Measurements from ENCODE around the gene SPATS2L. TPM values are rescaled to one million over a fixed set of nuclear protein-coding genes. Genes with fewer than 3 reads are reported as not detected.
"Not testable (repeated sequence)": the region's sequence is repeated elsewhere in the genome, so short reads cannot be mapped to it uniquely, and the experiment has no call there.

Gene SPATS2L
- total RNA-seq, 2 donors from 2014 or later: 77.4 to 88.7 TPM

- no peaks in the 10 kb centered on the region for H3K27me3 ChIP-seq (replicated peaks; ENCODE audit: insufficient read depth)
- DNase-seq (ENCODE audit: low spot score): no peak
- H3K4me1 ChIP-seq (replicated peaks): no peaks in the 10 kb centered on the region
- no peak overlapping the region for H3K4me3 ChIP-seq
- no peaks in the 10 kb centered on the region for H3K9me3 ChIP-seq
- intact Hi-C loops (cut with DNase I): no loop called here
- H3K27ac ChIP-seq: no peak overlapping the region
- TF ChIP-seq POLR2A (IDR thresholded peaks at IDR 0.05) (no peak), POLR2AphosphoS5 (IDR thresholded peaks at IDR 0.05) (no peak), CTCF (IDR thresholded peaks at IDR 0.05) (no peak)
- WGBS: 71% methylated on average over 4 of the region's 4 CpGs
- H3K36me3 ChIP-seq: no peaks in the 10 kb centered on the region
Measured at GRCh38 chr2:200338692-200339091, 32.2 kb downstream of the SPATS2L start.

- 90% methylated on average over 6 of the region's 6 CpGs for WGBS
- H3K4me3 ChIP-seq: no peak overlapping the region
- no peaks in the 10 kb centered on the region for H3K9me3 ChIP-seq
- TF ChIP-seq POLR2AphosphoS5 (IDR thresholded peaks at IDR 0.05): no peak
- TF ChIP-seq CTCF (IDR thresholded peaks at IDR 0.05): no peak
- TF ChIP-seq POLR2A (IDR thresholded peaks at IDR 0.05): no peak
- H3K27ac ChIP-seq: no peak overlapping the region
- H3K4me1 ChIP-seq (replicated peaks): no peaks in the 10 kb centered on the region
- no peaks in the 10 kb centered on the region for H3K27me3 ChIP-seq (replicated peaks; ENCODE audit: insufficient read depth)
- intact Hi-C loops (cut with DNase I): no loop called here
- no peaks in the 10 kb centered on the region for H3K36me3 ChIP-seq
- DNase-seq (ENCODE audit: low spot score): no peak
Measured at GRCh38 chr2:200340508-200341224, 34.2 kb downstream of the SPATS2L start.

- H3K27me3 ChIP-seq (replicated peaks; ENCODE audit: insufficient read depth): no peaks in the 10 kb centered on the region
- no peaks in the 10 kb centered on the region for H3K4me1 ChIP-seq (replicated peaks)
- no peak for TF ChIP-seq CTCF (IDR thresholded peaks at IDR 0.05)
- no peak for TF ChIP-seq POLR2A (IDR thresholded peaks at IDR 0.05)
- no peak for TF ChIP-seq POLR2AphosphoS5 (IDR thresholded peaks at IDR 0.05)
- H3K4me3 ChIP-seq: no peak overlapping the region
- no peaks in the 10 kb centered on the region for H3K36me3 ChIP-seq
- WGBS: 95% methylated on average over 1 of the region's 1 CpG
- no peak for DNase-seq (ENCODE audit: low spot score)
- H3K9me3 ChIP-seq: no peaks in the 10 kb centered on the region
- intact Hi-C loops (cut with DNase I): no loop called here
- no peak overlapping the region for H3K27ac ChIP-seq
Measured at GRCh38 chr2:200341376-200341775, 34.9 kb downstream of the SPATS2L start.

- no peaks in the 10 kb centered on the region for H3K9me3 ChIP-seq
- no peaks in the 10 kb centered on the region for H3K4me1 ChIP-seq (replicated peaks)
- no peaks in the 10 kb centered on the region for H3K27me3 ChIP-seq (replicated peaks; ENCODE audit: insufficient read depth)
- H3K4me3 ChIP-seq: no peak overlapping the region
- H3K36me3 ChIP-seq: no peaks in the 10 kb centered on the region
- intact Hi-C loops (cut with DNase I): no loop called here
- 89% methylated on average over 2 of the region's 2 CpGs for WGBS
- DNase-seq (ENCODE audit: low spot score): no peak
- H3K27ac ChIP-seq: no peak overlapping the region
- TF ChIP-seq CTCF (IDR thresholded peaks at IDR 0.05): no peak
- TF ChIP-seq POLR2AphosphoS5 (IDR thresholded peaks at IDR 0.05): no peak
- no peak for TF ChIP-seq POLR2A (IDR thresholded peaks at IDR 0.05)
Measured at GRCh38 chr2:200342235-200342634, 35.7 kb downstream of the SPATS2L start.

GRCh38 chr2:200342654-200343053, 36.2 kb downstream of the SPATS2L start:
- DNase-seq (ENCODE audit: low spot score): no peak
- TF ChIP-seq POLR2AphosphoS5 (IDR thresholded peaks at IDR 0.05): no peak
- no peak for TF ChIP-seq POLR2A (IDR thresholded peaks at IDR 0.05)
- no peak for TF ChIP-seq CTCF (IDR thresholded peaks at IDR 0.05)
- intact Hi-C loops (cut with DNase I): no loop called here
- Histone ChIP-seq H3K27ac (no peak overlapping the region), H3K36me3 (no peaks in the 10 kb centered on the region), H3K9me3 (no peaks in the 10 kb centered on the region), H3K4me1 (replicated peaks) (no peaks in the 10 kb centered on the region), H3K27me3 (replicated peaks; ENCODE audit: insufficient read depth) (no peaks in the 10 kb centered on the region), H3K4me3 (no peak overlapping the region)
- 100% methylated on average over 1 of the region's 1 CpG for WGBS

GRCh38 chr2:200344202-200344601, 37.7 kb downstream of the SPATS2L start:
- H3K4me3 ChIP-seq; intact Hi-C loops (cut with DNase I); H3K9me3 ChIP-seq; DNase-seq (ENCODE audit: low spot score); H3K36me3 ChIP-seq; H3K27ac ChIP-seq; H3K4me1 ChIP-seq (replicated peaks); H3K27me3 ChIP-seq (replicated peaks; ENCODE audit: insufficient read depth): not testable (repeated sequence)
- 100% methylated on average over 1 of the region's 1 CpG for WGBS

Measured in prostate gland (tissue), 2 donors.